Lung (tissue), 12 donors: Measurements from ENCODE around the gene NCOA6. TPM values are rescaled to one million over a fixed set of nuclear protein-coding genes. Genes with fewer than 3 reads are reported as not detected.

ENCODE experiments used
- ATAC-seq: fragments of 200-7000 bp; cut with Tn5 transposase; one replicate; pipeline ENCODE4 v1.9.1; 2020; ENCODE audit warnings: moderate number of reproducible peaks; ENCODE audit not compliant: insufficient read depth, low FRiP score
- DNase-seq, 3 donors: peaks; one replicate each; pipeline ENCODE4 v3.0.0-alpha.2; 2013 to 2017
- H3K27ac ChIP-seq, 2 donors: one replicate each; pipeline ENCODE4 v1.5.1; 2013; ENCODE audit warnings: mild to moderate bottlenecking in 2 of 2, moderate library complexity in 2 of 2, control low read depth in 1 of 2, inconsistent platforms in 1 of 2, low read depth in 1 of 2, low read length in 1 of 2
- H3K27me3 ChIP-seq, 3 donors: one replicate each; pipeline ENCODE4 v1.5.1; 2013; ENCODE audit warnings: low read length in 2 of 3; ENCODE audit not compliant: control insufficient read depth in 3 of 3, insufficient read depth in 3 of 3
- H3K36me3 ChIP-seq, 4 donors: one replicate each; pipeline ENCODE4 v1.5.1; 2013; ENCODE audit warnings: low read length in 4 of 4, mild to moderate bottlenecking in 1 of 4, moderate library complexity in 1 of 4; ENCODE audit not compliant: control insufficient read depth in 4 of 4, insufficient read depth in 4 of 4
- H3K4me1 ChIP-seq, 5 donors: one replicate each; pipeline ENCODE4 v1.5.1; 2013; ENCODE audit warnings: low read length in 5 of 5, mild to moderate bottlenecking in 2 of 5, moderate library complexity in 1 of 5; ENCODE audit not compliant: control insufficient read depth in 5 of 5, insufficient read depth in 5 of 5
- H3K4me3 ChIP-seq: one replicate; pipeline ENCODE4 v1.5.1; 2013; ENCODE audit warnings: mild to moderate bottlenecking, control low read depth, moderate library complexity
- H3K9ac ChIP-seq, 2 donors: one replicate each; pipeline ENCODE4 v1.5.1; 2013; ENCODE audit warnings: low read length in 2 of 2, control low read depth in 1 of 2; ENCODE audit not compliant: insufficient read depth in 1 of 2
- H3K9me3 ChIP-seq, 4 donors: one replicate each; pipeline ENCODE4 v1.5.1; 2013; ENCODE audit warnings: low read length in 3 of 4, mild to moderate bottlenecking in 1 of 4, moderate library complexity in 1 of 4; ENCODE audit not compliant: control insufficient read depth in 4 of 4, insufficient read depth in 3 of 4
- CTCF ChIP-seq: IDR thresholded peaks from 2 replicates; pipeline ENCODE4 v1.5.1; 2012; ENCODE audit warnings: mild to moderate bottlenecking; ENCODE audit errors: control extremely low read depth, extremely low read depth
- WGBS, 2 donors: extraction: QIAGEN DNeasy Blood & Tissue Kit; methylation state at CpG; one replicate each; pipeline ENCODE4 v1.1.7; 2013; 5-methylcytosine and 5-hydroxymethylcytosine counted together
- polyA plus RNA-seq, 2 donors: library from polyadenylated mRNA; stranded (reverse); fragments of 200-250 nt; gene quantifications; one replicate each; pipeline ENCODE4 v1.2.1, GENCODE V29; 2013
- total RNA-seq, 2 donors: library from RNA; depleted of rRNA in 1 of 2; stranded (reverse); fragments of >200 nt in 1 of 2; gene quantifications; one replicate each; pipeline ENCODE4 v1.2.1, GENCODE V29; 2014 to 2021
- donor health status: control.
- donor health status: control.
- donor health status: Bipolar disorder and iron deficiency.
- donor health status: healthy.
- donor health status: DM: yes; HTN: yes; CAD: no.

Gene NCOA6
- total and polyA plus RNA-seq, 4 donors = 13.2 to 27.5 (median 21.8) TPM

GRCh38 chr20:34797012-34797995, 28.1 kb downstream of the NCOA6 start:
- Histone ChIP-seq H3K27me3 (no peaks in the 10 kb centered on the region), H3K36me3 (no peaks in the 10 kb centered on the region), H3K4me1 (peaks cover 0 to 5% (median 0%) of the 10 kb centered on the region in 5 donors), H3K9me3 (no peaks in the 10 kb centered on the region), H3K4me3 (no peak overlapping the region), H3K27ac (no peak overlapping the region), H3K9ac (no peak overlapping the region)
- no peak for DNase-seq
- 90 to 94% methylated on average over 8 of the region's 8 CpGs for WGBS, 2 donors
- no peak for ATAC-seq
- no peak for TF ChIP-seq CTCF

GRCh38 chr20:34794006-34794585, 31.4 kb downstream of the NCOA6 start:
- peaks cover 0 to 5% (median 2%) of the 10 kb centered on the region in 4 donors for H3K36me3 ChIP-seq
- H3K27ac ChIP-seq = no peak overlapping the region
- no peak overlapping the region for H3K9ac ChIP-seq
- no peak overlapping the region for H3K4me3 ChIP-seq
- H3K4me1 ChIP-seq = peaks cover 0 to 15% (median 10%) of the 10 kb centered on the region in 5 donors
- DNase-seq (no peak), ATAC-seq (no peak)
- WGBS, 2 donors = 65 to 66% methylated on average over 2 of the region's 2 CpGs
- H3K9me3 ChIP-seq = no peaks in the 10 kb centered on the region
- no peak for TF ChIP-seq CTCF
- H3K27me3 ChIP-seq = no peaks in the 10 kb centered on the region

GRCh38 chr20:34792687-34793363, 32.6 kb downstream of the NCOA6 start:
- peaks cover 0 to 11% (median 4%) of the 10 kb centered on the region in 4 donors for H3K36me3 ChIP-seq
- no peak overlapping the region for H3K4me3 ChIP-seq
- H3K27me3 ChIP-seq = no peaks in the 10 kb centered on the region
- ATAC-seq (no peak), DNase-seq (no peak)
- H3K4me1 ChIP-seq = peaks cover 0 to 15% (median 10%) of the 10 kb centered on the region in 5 donors
- no peaks in the 10 kb centered on the region for H3K9me3 ChIP-seq
- no peak overlapping the region for H3K27ac ChIP-seq
- no peak overlapping the region for H3K9ac ChIP-seq
- 99 to 100% methylated on average over 4 of the region's 4 CpGs for WGBS, 2 donors
- no peak for TF ChIP-seq CTCF
